Fibroblast of pulmonary artery (primary cell): ENCODE measurements around the gene LSM14B.
"Not testable (repeated sequence)": the region's sequence is repeated elsewhere in the genome, so short reads cannot be mapped to it uniquely, and the experiment has no call there.

Experiments used
- DNase-seq: peaks from one replicate; pipeline ENCODE4 v3.0.0-alpha.2; 2010; ENCODE audit warnings: low read depth
- H3K4me3 ChIP-seq: replicated peaks from 2 replicates; pipeline ENCODE4 v1.5.1; 2011; ENCODE audit warnings: low read depth, mild to moderate bottlenecking, control low read depth, low read length, moderate library complexity
- CTCF ChIP-seq: IDR thresholded peaks from 2 replicates; pipeline ENCODE4 v1.5.1; 2011; ENCODE audit warnings: mild to moderate bottlenecking, control low read depth, low read length, inconsistent platforms; ENCODE audit errors: missing control alignments

LSM14B gene

GRCh38 chr20:62121776-62122653 lies at the start of gene LSM14B:
LSM14B (plus strand) TSS chr20:62122475; CDS start chr20:62122667, 192 bp downstream.
- H3K4me3 ChIP-seq: peak within 1 kb of the TSS; percentile 72
- TF ChIP-seq CTCF: no peak
- peak; percentile 98 for DNase-seq

- no peak overlapping the region for H3K4me3 ChIP-seq
- no peak for DNase-seq
- TF ChIP-seq CTCF: no peak
Measured at GRCh38 chr20:62073323-62073722, 49.0 kb upstream of the LSM14B start.

- no peak for DNase-seq
- no peak for TF ChIP-seq CTCF
- H3K4me3 ChIP-seq: no peak overlapping the region
Measured at GRCh38 chr20:62079166-62079565, 43.1 kb upstream of the LSM14B start.

GRCh38 chr20:62080249-62080990 lies 41.9 kb upstream of the LSM14B start:
- DNase-seq: no peak
- TF ChIP-seq CTCF: no peak
- H3K4me3 ChIP-seq: no peak overlapping the region

GRCh38 chr20:62083312-62083711 lies 39.0 kb upstream of the LSM14B start:
- no peak for TF ChIP-seq CTCF
- no peak overlapping the region for H3K4me3 ChIP-seq
- no peak for DNase-seq

GRCh38 chr20:62084224-62084623 lies 38.1 kb upstream of the LSM14B start:
- H3K4me3 ChIP-seq, DNase-seq: not testable (repeated sequence)

- no peak for TF ChIP-seq CTCF
- no peak overlapping the region for H3K4me3 ChIP-seq
- DNase-seq: no peak
Measured at GRCh38 chr20:62085206-62085605, 37.1 kb upstream of the LSM14B start.
